DND-41 (cell line): ENCODE results near the gene RBBP5.

Experiments used
- ATAC-seq: fragments of 200-7000 bp; cut with Tn5 transposase; 3 replicates; pipeline ENCODE4 v1.9.1; 2021; ENCODE audit warnings: low read depth; ENCODE audit not compliant: insufficient read depth
- DNase-seq: peaks from one replicate; pipeline ENCODE4 v3.0.0-alpha.2; 2020
- H2AFZ ChIP-seq: 2 replicates; pipeline ENCODE4 v1.6.0; 2012; ENCODE audit warnings: low read depth, low read length
- H3K27ac ChIP-seq: 2 replicates; pipeline ENCODE4 v1.5.1; 2012; ENCODE audit warnings: low read length, inconsistent platforms
- H3K27me3 ChIP-seq: fragments of 200-600 bp; sonication (generic); 2 replicates; pipeline ENCODE4 v1.6.0; 2012; ENCODE audit warnings: low read length, mild to moderate bottlenecking, inconsistent platforms; ENCODE audit not compliant: insufficient read depth, poor library complexity
- H3K36me3 ChIP-seq: 2 replicates; pipeline ENCODE4 v1.5.1; 2012; ENCODE audit warnings: low read length, inconsistent platforms; ENCODE audit not compliant: insufficient read depth
- H3K4me1 ChIP-seq: 2 replicates; pipeline ENCODE4 v1.5.1; 2012; ENCODE audit warnings: mild to moderate bottlenecking, low read length; ENCODE audit not compliant: insufficient read depth
- H3K4me2 ChIP-seq: 2 replicates; pipeline ENCODE4 v1.6.0; 2012; ENCODE audit warnings: mild to moderate bottlenecking, moderate library complexity, low read length, inconsistent platforms; ENCODE audit not compliant: insufficient read depth
- H3K4me3 ChIP-seq, 2 experiments: fragments of 200-600 bp in 1 of 2; shearing (Covaris generic) in 1 of 2; 2 replicates each; pipeline ENCODE4 v1.5.1; 2012 to 2016; ENCODE audit warnings: inconsistent platforms in 2 of 2, low read length in 2 of 2, mild to moderate bottlenecking in 2 of 2, low read depth in 1 of 2, moderate library complexity in 1 of 2
- H3K79me2 ChIP-seq: 2 replicates; pipeline ENCODE4 v1.6.0; 2012; ENCODE audit warnings: low read length, inconsistent platforms; ENCODE audit not compliant: insufficient read depth
- H3K9ac ChIP-seq: 2 replicates; pipeline ENCODE4 v1.6.0; 2012; ENCODE audit warnings: low read depth, mild to moderate bottlenecking, inconsistent platforms, low read length, moderate library complexity
- H3K9me3 ChIP-seq: 2 replicates; pipeline ENCODE4 v1.5.1; 2012; ENCODE audit warnings: low read length, moderate library complexity, mild to moderate bottlenecking, inconsistent platforms; ENCODE audit not compliant: insufficient read depth, severe bottlenecking
- H4K20me1 ChIP-seq: 2 replicates; pipeline ENCODE4 v1.6.0; 2012; ENCODE audit warnings: low read length; ENCODE audit not compliant: insufficient read depth
- EZH2 ChIP-seq: IDR thresholded peaks from 3 replicates; pipeline ENCODE4 v1.6.1; 2012; ENCODE audit warnings: borderline replicate concordance, low read depth, mild to moderate bottlenecking, moderate library complexity, low read length, inconsistent platforms; ENCODE audit not compliant: severe bottlenecking
- TF ChIP-seq, protein P1 (sequence below): IDR thresholded peaks from 2 replicates; pipeline ENCODE4 v1.5.1; 2012; ENCODE audit warnings: borderline replicate concordance, low read length, moderate library complexity, mild to moderate bottlenecking; ENCODE audit not compliant: poor library complexity, severe bottlenecking; ENCODE audit errors: extremely low read depth

RBBP5 gene

DNA sequence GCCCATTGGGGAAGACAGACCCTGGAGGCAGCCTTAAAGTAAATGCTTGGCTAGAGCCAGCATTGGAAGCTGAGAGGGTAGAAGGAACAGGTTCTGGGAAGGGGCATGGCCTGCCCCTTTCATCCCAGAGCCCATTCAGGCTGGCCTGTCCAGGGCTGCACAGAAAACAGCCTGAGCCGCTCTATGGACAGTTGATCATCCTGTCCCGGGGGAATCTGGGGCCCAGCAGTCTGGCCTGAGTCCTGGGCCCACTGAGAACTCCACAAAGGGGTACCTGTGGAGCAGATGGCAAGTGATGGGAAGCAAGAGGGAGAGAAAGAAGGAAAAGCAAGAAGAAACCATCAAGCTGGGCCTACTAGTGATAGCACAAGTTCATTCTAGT, 50.8 kb downstream of the RBBP5 start:
- Histone ChIP-seq H3K27ac (no peak overlapping the region), H3K36me3 (no peaks in the 10 kb centered on the region), H4K20me1 (no peaks in the 10 kb centered on the region), H3K9ac (no peak overlapping the region), H3K4me3 (no peak overlapping the region), H3K4me2 (no peak overlapping the region), H3K27me3 (no peaks in the 10 kb centered on the region), H3K79me2 (no peaks in the 10 kb centered on the region), H2AFZ (no peak overlapping the region), H3K4me1 (no peaks in the 10 kb centered on the region), H3K9me3 (no peaks in the 10 kb centered on the region)
- ATAC-seq: no peak
- no peak for DNase-seq
- TF ChIP-seq, protein P1, sequence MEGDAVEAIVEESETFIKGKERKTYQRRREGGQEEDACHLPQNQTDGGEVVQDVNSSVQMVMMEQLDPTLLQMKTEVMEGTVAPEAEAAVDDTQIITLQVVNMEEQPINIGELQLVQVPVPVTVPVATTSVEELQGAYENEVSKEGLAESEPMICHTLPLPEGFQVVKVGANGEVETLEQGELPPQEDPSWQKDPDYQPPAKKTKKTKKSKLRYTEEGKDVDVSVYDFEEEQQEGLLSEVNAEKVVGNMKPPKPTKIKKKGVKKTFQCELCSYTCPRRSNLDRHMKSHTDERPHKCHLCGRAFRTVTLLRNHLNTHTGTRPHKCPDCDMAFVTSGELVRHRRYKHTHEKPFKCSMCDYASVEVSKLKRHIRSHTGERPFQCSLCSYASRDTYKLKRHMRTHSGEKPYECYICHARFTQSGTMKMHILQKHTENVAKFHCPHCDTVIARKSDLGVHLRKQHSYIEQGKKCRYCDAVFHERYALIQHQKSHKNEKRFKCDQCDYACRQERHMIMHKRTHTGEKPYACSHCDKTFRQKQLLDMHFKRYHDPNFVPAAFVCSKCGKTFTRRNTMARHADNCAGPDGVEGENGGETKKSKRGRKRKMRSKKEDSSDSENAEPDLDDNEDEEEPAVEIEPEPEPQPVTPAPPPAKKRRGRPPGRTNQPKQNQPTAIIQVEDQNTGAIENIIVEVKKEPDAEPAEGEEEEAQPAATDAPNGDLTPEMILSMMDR: no peak
- no peak for TF ChIP-seq EZH2

GRCh38 chr1:205069371-205070125, 52.2 kb downstream of the RBBP5 start:
- Histone ChIP-seq H3K9ac (no peak overlapping the region), H2AFZ (no peak overlapping the region), H3K36me3 (no peaks in the 10 kb centered on the region), H3K27ac (no peak overlapping the region), H3K79me2 (no peaks in the 10 kb centered on the region), H4K20me1 (no peaks in the 10 kb centered on the region), H3K27me3 (no peaks in the 10 kb centered on the region), H3K4me3 (no peak overlapping the region), H3K9me3 (no peaks in the 10 kb centered on the region), H3K4me1 (no peaks in the 10 kb centered on the region), H3K4me2 (no peak overlapping the region)
- ATAC-seq: no peak
- no peak for DNase-seq
- TF ChIP-seq, protein P1: no peak
- no peak for TF ChIP-seq EZH2

GRCh38 chr1:205068457-205069040, 53.2 kb downstream of the RBBP5 start:
- ATAC-seq (no peak), DNase-seq (no peak)
- no peak overlapping the region for H3K4me2 ChIP-seq

DNA sequence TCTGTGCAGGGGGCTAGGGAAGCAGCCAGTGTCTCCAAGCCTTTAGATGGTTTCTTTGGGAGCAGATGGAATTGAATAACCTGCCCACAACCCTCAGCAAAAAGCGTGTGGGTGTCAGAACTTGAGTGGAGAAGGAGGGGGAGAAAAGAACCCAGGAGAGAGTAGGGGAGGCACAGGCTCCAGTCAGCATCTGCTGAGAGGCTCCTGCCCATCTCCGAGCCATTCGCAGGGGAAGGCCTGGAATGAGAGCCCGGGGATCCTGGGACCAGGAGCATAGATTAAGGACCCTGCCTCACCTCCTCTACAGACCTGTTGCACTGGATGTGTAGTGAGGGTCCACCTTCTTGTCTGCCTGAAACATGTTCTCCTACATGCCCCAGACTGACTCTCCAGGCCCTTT, 53.8 kb downstream of the RBBP5 start:
- Histone ChIP-seq H4K20me1 (no peaks in the 10 kb centered on the region), H3K36me3 (no peaks in the 10 kb centered on the region)
- no peak for ATAC-seq

More at GRCh38 chr1:205068457-205069040, 53.2 kb downstream of the RBBP5 start:
- no peak overlapping the region for H2AFZ ChIP-seq
- H3K36me3 ChIP-seq: no peaks in the 10 kb centered on the region
- H3K4me3 ChIP-seq: no peak overlapping the region
- no peaks in the 10 kb centered on the region for H3K27me3 ChIP-seq
- H3K9me3 ChIP-seq: no peaks in the 10 kb centered on the region
- no peaks in the 10 kb centered on the region for H3K79me2 ChIP-seq
- no peak overlapping the region for H3K9ac ChIP-seq
- H3K4me1 ChIP-seq: no peaks in the 10 kb centered on the region
- TF ChIP-seq EZH2: no peak
- no peaks in the 10 kb centered on the region for H4K20me1 ChIP-seq
- no peak overlapping the region for H3K27ac ChIP-seq

More for the DNA sequence above, 53.8 kb downstream of the RBBP5 start:
- Histone ChIP-seq H3K9ac (no peak overlapping the region), H3K79me2 (no peaks in the 10 kb centered on the region), H3K4me1 (no peaks in the 10 kb centered on the region), H3K4me3 (no peak overlapping the region), H2AFZ (no peak overlapping the region), H3K27ac (no peak overlapping the region), H3K27me3 (no peaks in the 10 kb centered on the region), H3K4me2 (no peak overlapping the region), H3K9me3 (no peaks in the 10 kb centered on the region)
- no peak for TF ChIP-seq EZH2
- TF ChIP-seq, protein P1: no peak
- DNase-seq: no peak
